DND-41 (cell line): Measurements from ENCODE around the gene NTNG2.

Experiments
- ATAC-seq: fragments of 200-7000 bp; cut with Tn5 transposase; 3 replicates; pipeline ENCODE4 v1.9.1; 2021; ENCODE audit warnings: low read depth; ENCODE audit not compliant: insufficient read depth
- DNase-seq: peaks from one replicate; pipeline ENCODE4 v3.0.0-alpha.2; 2020
- H2AFZ ChIP-seq: 2 replicates; pipeline ENCODE4 v1.6.0; 2012; ENCODE audit warnings: low read depth, low read length
- H3K27ac ChIP-seq: 2 replicates; pipeline ENCODE4 v1.5.1; 2012; ENCODE audit warnings: low read length, inconsistent platforms
- H3K27me3 ChIP-seq: fragments of 200-600 bp; sonication (generic); 2 replicates; pipeline ENCODE4 v1.6.0; 2012; ENCODE audit warnings: low read length, mild to moderate bottlenecking, inconsistent platforms; ENCODE audit not compliant: insufficient read depth, poor library complexity
- H3K36me3 ChIP-seq: 2 replicates; pipeline ENCODE4 v1.5.1; 2012; ENCODE audit warnings: low read length, inconsistent platforms; ENCODE audit not compliant: insufficient read depth
- H3K4me1 ChIP-seq: 2 replicates; pipeline ENCODE4 v1.5.1; 2012; ENCODE audit warnings: mild to moderate bottlenecking, low read length; ENCODE audit not compliant: insufficient read depth
- H3K4me2 ChIP-seq: 2 replicates; pipeline ENCODE4 v1.6.0; 2012; ENCODE audit warnings: mild to moderate bottlenecking, moderate library complexity, low read length, inconsistent platforms; ENCODE audit not compliant: insufficient read depth
- H3K4me3 ChIP-seq, 2 experiments: fragments of 200-600 bp in 1 of 2; shearing (Covaris generic) in 1 of 2; 2 replicates each; pipeline ENCODE4 v1.5.1; 2012 to 2016; ENCODE audit warnings: inconsistent platforms in 2 of 2, low read length in 2 of 2, mild to moderate bottlenecking in 2 of 2, low read depth in 1 of 2, moderate library complexity in 1 of 2
- H3K79me2 ChIP-seq: 2 replicates; pipeline ENCODE4 v1.6.0; 2012; ENCODE audit warnings: low read length, inconsistent platforms; ENCODE audit not compliant: insufficient read depth
- H3K9ac ChIP-seq: 2 replicates; pipeline ENCODE4 v1.6.0; 2012; ENCODE audit warnings: low read depth, mild to moderate bottlenecking, inconsistent platforms, low read length, moderate library complexity
- H3K9me3 ChIP-seq: 2 replicates; pipeline ENCODE4 v1.5.1; 2012; ENCODE audit warnings: low read length, moderate library complexity, mild to moderate bottlenecking, inconsistent platforms; ENCODE audit not compliant: insufficient read depth, severe bottlenecking
- H4K20me1 ChIP-seq: 2 replicates; pipeline ENCODE4 v1.6.0; 2012; ENCODE audit warnings: low read length; ENCODE audit not compliant: insufficient read depth
- EZH2 ChIP-seq: IDR thresholded peaks from 3 replicates; pipeline ENCODE4 v1.6.1; 2012; ENCODE audit warnings: borderline replicate concordance, low read depth, mild to moderate bottlenecking, moderate library complexity, low read length, inconsistent platforms; ENCODE audit not compliant: severe bottlenecking
- TF ChIP-seq, protein P1 (sequence below): IDR thresholded peaks from 2 replicates; pipeline ENCODE4 v1.5.1; 2012; ENCODE audit warnings: borderline replicate concordance, low read length, moderate library complexity, mild to moderate bottlenecking; ENCODE audit not compliant: poor library complexity, severe bottlenecking; ENCODE audit errors: extremely low read depth

Gene NTNG2

DNA sequence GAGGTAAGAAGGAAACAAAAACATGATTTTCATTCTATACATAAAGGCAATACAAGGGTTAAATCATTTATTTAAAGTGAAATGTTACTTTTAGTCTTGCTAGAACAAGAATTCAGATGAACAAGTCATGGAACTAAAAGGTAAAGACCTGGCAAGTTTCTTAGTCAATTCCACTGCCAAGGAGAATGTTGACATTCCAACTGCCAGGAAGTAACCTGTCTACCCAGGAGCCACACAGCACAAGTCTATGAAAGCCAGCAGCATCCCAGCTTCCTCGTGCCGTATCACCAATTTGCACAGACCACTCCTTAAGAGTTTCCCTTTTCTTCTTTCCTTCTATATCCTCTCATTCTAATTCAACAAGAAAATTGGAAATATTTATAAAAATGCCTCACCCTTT is 113.0 kb downstream of the NTNG2 start:
- H3K4me1 ChIP-seq: no peaks in the 10 kb centered on the region
- no peak overlapping the region for H3K4me3 ChIP-seq
- no peaks in the 10 kb centered on the region for H3K27me3 ChIP-seq
- ATAC-seq (no peak), DNase-seq (no peak)
- no peak overlapping the region for H3K9ac ChIP-seq
- no peaks in the 10 kb centered on the region for H3K9me3 ChIP-seq
- TF ChIP-seq, protein P1, sequence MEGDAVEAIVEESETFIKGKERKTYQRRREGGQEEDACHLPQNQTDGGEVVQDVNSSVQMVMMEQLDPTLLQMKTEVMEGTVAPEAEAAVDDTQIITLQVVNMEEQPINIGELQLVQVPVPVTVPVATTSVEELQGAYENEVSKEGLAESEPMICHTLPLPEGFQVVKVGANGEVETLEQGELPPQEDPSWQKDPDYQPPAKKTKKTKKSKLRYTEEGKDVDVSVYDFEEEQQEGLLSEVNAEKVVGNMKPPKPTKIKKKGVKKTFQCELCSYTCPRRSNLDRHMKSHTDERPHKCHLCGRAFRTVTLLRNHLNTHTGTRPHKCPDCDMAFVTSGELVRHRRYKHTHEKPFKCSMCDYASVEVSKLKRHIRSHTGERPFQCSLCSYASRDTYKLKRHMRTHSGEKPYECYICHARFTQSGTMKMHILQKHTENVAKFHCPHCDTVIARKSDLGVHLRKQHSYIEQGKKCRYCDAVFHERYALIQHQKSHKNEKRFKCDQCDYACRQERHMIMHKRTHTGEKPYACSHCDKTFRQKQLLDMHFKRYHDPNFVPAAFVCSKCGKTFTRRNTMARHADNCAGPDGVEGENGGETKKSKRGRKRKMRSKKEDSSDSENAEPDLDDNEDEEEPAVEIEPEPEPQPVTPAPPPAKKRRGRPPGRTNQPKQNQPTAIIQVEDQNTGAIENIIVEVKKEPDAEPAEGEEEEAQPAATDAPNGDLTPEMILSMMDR: no peak
- no peak for TF ChIP-seq EZH2
- H3K36me3 ChIP-seq: peaks cover 82% of the 10 kb centered on the region
- H3K27ac ChIP-seq: no peak overlapping the region
- no peak overlapping the region for H3K4me2 ChIP-seq
- no peak overlapping the region for H2AFZ ChIP-seq
- no peaks in the 10 kb centered on the region for H3K79me2 ChIP-seq
- no peaks in the 10 kb centered on the region; the same call in 1 of the 2 replicates for H4K20me1 ChIP-seq

DNA sequence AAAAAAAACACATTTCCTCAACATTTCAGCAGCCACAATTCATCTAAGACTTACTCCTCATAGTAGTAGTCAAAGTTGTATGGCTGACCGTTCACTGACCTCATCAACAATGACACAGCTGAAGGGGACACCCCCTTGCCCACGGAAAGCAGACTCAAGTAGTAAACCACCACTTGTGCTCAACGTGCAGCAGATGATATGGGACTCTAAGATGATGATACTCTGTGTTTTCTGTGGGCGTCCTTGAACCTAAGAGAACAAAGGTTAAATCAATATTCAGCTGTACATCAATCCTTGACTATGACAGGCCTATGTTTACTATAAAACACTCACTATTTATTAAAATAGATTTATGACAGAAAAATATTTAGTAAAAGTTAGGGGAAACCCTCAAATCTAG is 121.3 kb downstream of the NTNG2 start:
- H3K4me1 ChIP-seq: no peaks in the 10 kb centered on the region
- TF ChIP-seq, protein P1: no peak
- no peak for TF ChIP-seq EZH2
- peaks cover 89% of the 10 kb centered on the region for H3K36me3 ChIP-seq
- ATAC-seq (no peak), DNase-seq (no peak)
- H3K9me3 ChIP-seq: no peaks in the 10 kb centered on the region
- no peak overlapping the region for H3K27ac ChIP-seq
- no peaks in the 10 kb centered on the region for H4K20me1 ChIP-seq
- H3K4me2 ChIP-seq: no peak overlapping the region
- no peak overlapping the region for H2AFZ ChIP-seq
- H3K79me2 ChIP-seq: no peaks in the 10 kb centered on the region
- H3K9ac ChIP-seq: no peak overlapping the region
- no peak overlapping the region for H3K4me3 ChIP-seq
- H3K27me3 ChIP-seq: no peaks in the 10 kb centered on the region

DNA sequence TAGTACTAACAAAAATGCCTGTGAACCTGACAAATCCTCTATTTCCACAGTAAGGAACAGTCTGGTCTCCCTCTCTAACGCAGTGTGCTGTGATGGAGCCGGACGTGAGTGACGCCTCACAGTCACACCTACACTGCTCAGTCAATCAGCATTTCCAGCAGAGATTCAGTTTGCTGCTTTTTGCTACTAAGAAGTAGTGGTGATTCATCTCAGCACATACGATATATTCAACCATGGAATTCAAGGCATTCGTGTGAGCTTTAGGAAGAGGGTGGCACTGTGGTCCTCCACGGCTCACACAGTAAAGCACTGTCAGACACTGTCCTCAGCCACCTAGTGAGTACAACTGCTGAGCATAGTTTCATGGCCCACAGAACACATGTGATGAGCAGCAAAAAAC is 122.0 kb downstream of the NTNG2 start:
- no peak for TF ChIP-seq EZH2
- TF ChIP-seq, protein P1: no peak
- Histone ChIP-seq H2AFZ (no peak overlapping the region), H3K36me3 (peaks cover 88% of the 10 kb centered on the region), H4K20me1 (no peaks in the 10 kb centered on the region), H3K9me3 (no peaks in the 10 kb centered on the region), H3K4me1 (no peaks in the 10 kb centered on the region), H3K27me3 (no peaks in the 10 kb centered on the region), H3K79me2 (no peaks in the 10 kb centered on the region), H3K27ac (no peak overlapping the region), H3K4me3 (no peak overlapping the region), H3K9ac (no peak overlapping the region), H3K4me2 (no peak overlapping the region)
- no peak for DNase-seq
- no peak for ATAC-seq

DNA sequence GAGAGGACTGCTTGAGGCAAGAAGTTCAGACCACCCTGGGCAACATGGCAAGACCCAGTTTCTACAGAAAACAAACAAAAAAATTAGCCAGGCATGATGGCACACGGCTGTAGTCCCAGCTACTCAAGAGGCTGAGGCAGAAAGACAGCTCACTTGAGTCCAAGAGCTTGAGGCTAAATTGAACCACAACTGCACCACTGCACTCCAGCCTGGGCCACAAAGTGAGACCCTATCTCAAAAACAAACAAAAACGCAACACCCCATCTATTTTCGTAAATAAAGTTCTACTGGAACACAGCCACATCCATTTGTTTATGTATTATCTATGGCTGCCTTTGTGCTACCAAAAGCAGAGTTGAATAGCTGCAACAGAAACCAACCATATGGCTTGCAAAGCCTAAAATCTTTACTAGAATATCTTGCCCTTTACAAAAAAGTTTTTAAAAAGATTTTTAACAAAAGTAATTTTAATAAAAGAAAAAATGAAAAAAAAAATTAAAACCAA is 125.5 kb downstream of the NTNG2 start:
- peaks cover 70% of the 10 kb centered on the region for H3K36me3 ChIP-seq
- DNase-seq (no peak), ATAC-seq (no peak)

More for the DNA sequence above, 125.5 kb downstream of the NTNG2 start:
- H3K9me3 ChIP-seq: no peaks in the 10 kb centered on the region
- peaks cover 3% of the 10 kb centered on the region; the same call in 1 of the 2 replicates for H3K79me2 ChIP-seq
- H3K27me3 ChIP-seq: no peaks in the 10 kb centered on the region
- no peaks in the 10 kb centered on the region for H3K4me1 ChIP-seq
- TF ChIP-seq, protein P1: no peak
- no peak for TF ChIP-seq EZH2
- H3K9ac ChIP-seq: no peak overlapping the region
- H4K20me1 ChIP-seq: no peaks in the 10 kb centered on the region
- no peak overlapping the region for H3K27ac ChIP-seq
- H3K4me2 ChIP-seq: no peak overlapping the region
- H2AFZ ChIP-seq: no peak overlapping the region
- no peak overlapping the region for H3K4me3 ChIP-seq
